ENCODE data around the gene OR4K14.
"Not testable (repeated sequence)": the region's sequence is repeated elsewhere in the genome, so short reads cannot be mapped to it uniquely, and the experiment has no call there.

The OR4K14 gene, protein sequence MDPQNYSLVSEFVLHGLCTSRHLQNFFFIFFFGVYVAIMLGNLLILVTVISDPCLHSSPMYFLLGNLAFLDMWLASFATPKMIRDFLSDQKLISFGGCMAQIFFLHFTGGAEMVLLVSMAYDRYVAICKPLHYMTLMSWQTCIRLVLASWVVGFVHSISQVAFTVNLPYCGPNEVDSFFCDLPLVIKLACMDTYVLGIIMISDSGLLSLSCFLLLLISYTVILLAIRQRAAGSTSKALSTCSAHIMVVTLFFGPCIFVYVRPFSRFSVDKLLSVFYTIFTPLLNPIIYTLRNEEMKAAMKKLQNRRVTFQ

DNA sequence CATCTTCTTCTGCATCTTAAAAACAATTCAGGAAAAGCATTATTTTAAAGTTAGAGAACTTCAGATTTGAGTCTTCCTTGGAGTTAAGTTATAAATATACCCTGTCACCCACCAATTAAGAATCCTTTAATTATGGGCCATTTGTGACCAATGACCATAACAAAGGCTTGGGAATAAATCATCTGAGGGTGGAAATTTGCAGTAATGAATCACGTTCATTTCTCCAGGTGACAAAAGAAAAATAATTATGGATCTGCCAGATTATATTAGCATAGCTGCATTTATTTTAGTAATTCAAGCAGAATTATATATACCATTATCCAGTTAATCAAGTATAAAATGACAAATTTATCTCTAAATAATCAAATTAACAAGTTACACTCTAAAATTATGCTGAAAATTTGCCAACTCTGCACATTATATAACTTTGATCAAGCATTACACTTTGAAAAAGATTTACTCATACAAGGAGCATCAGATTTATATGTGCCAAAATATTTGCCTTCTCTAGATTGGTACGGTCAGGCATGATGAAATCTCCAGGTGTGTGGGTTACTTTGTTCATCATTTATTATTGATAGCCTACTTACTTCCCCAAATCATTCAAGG is at the start of gene OR4K14:
TSS of gene OR4K14 (minus strand) at position 51 of the 609 bp plus-strand sequence. CDS start 4,114 bp downstream, outside the sequence.
- no peak for DNase-seq

GRCh38 chr14:20059745-20060144 is 40.6 kb upstream of the OR4K14 start, which contains the start of gene OR4L1:
OR4L1 (plus strand) TSS chr14:20060045; CDS start chr14:20060045, 0 bp downstream.
- no peak for DNase-seq

DNA sequence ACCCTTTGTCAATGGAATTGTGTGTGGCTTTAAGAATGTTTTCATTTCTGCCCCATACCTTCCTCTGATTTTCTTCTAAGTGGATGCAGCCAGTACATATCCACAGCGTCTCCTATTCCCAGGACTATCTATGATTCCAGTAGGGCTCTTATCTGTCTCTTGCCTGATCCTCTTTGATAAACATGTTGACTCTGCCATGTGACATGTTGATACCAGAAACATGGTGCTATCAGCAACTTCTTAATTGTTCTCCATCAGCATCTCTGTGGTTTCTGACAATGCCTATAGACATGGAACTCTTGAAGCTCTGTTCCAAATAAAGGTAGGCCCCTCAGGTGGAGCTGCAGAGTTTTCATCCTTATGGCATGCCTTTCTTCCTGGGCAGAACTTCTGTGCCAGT is 29.1 kb upstream of the OR4K14 start:
- DNase-seq: no peak

- DNase-seq: no peak
Observed at GRCh38 chr14:20044243-20044642, 25.1 kb upstream of the OR4K14 start.

GRCh38 chr14:20035938-20036337 is 16.8 kb upstream of the OR4K14 start, which contains the start of gene OR4K13:
OR4K13 (minus strand) TSS chr14:20036038; CDS start chr14:20034758, 1,280 bp downstream.
- no peak for DNase-seq

DNA sequence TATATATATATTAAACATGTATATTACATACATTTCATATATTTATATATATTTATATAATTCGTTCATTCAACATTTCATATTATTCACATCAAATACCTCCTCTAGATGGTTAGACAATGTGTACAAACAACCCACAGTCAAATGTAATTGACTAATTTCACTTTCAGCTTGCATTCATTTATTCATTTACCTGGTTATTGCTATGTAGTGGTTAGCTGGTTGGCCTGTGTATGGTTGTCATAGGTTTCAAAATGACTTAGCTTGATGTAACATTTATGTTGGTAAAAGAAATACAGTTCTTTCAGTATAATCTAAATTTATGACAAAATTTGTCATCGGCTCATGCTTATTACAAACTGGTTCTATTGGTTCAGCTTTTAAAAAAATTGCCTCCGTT is 16.3 kb upstream of the OR4K14 start:
- no peak for DNase-seq

DNA sequence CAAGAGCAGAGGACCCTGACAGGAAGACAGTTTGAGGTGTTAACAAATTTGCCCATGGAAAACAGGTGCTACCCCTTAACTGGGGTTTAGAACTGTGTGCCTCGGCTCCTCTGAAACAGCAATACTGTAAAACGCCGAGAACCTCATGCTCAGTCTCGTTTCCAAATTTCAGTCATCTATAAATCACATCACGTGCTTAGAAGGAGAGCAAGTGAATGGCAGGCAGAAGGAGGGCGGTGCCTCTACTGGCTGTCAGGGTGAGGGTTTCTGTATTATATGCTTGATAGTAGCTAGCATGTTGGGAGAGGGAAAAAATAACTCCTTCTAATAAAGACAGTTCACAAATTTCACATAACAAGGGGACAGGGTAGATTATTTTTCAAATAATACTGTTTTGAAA is 12.0 kb upstream of the OR4K14 start:
- no peak for DNase-seq

- DNase-seq: no peak
Observed at GRCh38 chr14:20008156-20008555, 11.0 kb downstream of the OR4K14 start.

GRCh38 chr14:20002319-20002718 is 16.8 kb downstream of the OR4K14 start:
- no peak for DNase-seq

DNA sequence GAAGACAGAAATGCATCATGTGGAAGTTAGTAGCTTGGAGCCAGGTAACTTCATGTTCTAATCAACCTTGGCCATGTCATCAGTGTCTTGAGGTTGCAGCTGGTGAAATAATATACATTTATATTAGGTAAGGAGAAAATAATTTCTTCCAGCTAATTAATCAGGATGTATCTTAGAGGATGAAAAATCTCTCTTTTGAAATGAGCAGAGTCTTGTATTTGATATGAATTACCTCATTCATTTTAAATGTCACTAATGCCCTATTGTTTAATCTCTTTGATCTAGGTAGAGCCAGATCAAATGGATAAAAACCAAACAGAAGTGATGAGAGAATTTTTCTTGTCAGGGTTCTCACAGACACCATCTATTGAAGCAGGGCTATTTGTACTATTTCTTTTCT is 17.2 kb downstream of the OR4K14 start, which contains the start of gene OR4Q2:
TSS of gene OR4Q2 (plus strand) at position 301 of the 400 bp plus-strand sequence.
- DNase-seq: no peak

DNA sequence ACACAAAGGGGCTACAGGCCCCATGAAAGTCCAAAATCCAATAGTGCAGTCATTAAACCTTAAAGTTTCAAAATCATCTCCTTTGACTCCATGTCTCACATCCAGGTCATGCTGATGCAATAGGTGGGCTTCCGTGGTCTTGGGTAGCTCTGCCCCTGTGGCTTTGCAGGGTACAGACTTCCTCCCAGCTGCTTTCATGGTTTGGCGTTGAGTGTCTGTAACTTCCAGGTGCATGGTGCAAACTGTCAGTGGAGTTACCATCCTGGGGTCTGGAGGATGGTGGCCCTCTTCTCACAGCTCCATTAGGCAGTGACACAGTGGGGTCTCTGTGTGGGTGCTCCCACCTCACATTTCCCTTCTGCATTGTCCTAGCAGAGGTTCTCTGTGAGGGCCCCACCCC is 25.7 kb downstream of the OR4K14 start:
- no peak for DNase-seq

DNA sequence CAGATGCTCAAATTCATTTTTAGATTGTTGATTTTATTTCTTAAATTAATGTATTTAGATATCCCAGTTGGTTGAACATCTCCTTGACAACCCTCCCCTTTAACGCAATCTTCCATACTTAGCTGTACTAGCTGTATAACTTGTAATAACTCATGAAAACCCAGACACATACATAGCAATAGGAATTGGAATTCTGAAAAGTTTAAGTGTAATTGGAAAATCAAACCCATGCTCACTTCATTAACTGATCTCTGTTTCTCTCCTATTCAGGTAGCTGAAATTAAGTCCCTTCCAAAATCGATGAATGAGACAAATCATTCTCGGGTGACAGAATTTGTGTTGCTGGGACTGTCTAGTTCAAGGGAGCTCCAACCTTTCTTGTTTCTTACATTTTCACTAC is 43.8 kb downstream of the OR4K14 start, which contains the start of gene OR4K15:
TSS of gene OR4K15 (plus strand) at position 301 of the 400 bp plus-strand sequence. CDS start at position 301, 0 bp downstream.
- DNase-seq: no peak

DNA sequence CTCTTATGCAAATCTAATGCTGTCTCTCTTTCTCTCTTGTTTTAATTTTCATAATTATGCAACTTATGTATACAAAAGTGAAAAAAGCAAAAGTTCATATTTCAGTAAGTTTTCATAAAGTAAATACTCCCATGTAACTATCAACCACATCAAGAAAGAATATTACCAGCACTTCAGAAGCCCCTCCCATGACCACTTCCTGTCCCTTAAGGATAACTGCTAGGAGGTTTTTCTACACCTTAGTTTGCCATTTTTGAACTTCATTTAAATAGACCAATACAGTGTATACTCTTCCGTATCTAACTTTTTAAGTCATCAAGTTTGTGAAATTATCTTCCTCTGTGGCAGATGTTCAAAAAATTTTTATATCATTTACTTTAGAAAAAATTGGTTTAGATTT is 44.3 kb downstream of the OR4K14 start:
- peak; percentile 2 for DNase-seq

DNA sequence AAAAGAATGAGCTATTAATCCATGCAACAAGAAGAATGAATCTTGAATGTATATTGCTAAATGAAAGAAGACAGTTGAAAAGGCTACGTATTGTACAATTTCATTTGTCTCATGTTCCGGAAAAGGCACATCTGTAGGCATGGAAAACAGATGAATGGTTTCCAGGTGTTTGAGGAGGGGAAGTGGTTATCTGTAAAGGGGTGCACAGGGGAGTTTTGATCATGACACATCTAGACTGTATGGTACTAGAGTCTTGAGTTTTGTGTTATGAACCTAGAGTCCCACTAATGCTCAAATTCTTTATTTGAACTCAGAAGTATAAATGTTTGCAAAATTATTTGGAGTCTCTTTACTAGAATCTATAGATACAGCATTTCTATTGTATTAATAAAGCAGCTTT is 49.4 kb downstream of the OR4K14 start:
- DNase-seq: not testable (repeated sequence)

All from activated CD4-positive, alpha-beta T cell treated with anti-CD3 and anti-CD28 coated beads for 4 hours (primary cell).